ENCODE data around the gene FCN2. TPM values are rescaled to one million over a fixed set of nuclear protein-coding genes. Genes with fewer than 3 reads are reported as not detected.

The FCN2 gene
- total RNA-seq, 6 donors from 2014 or later: not detected

DNA sequence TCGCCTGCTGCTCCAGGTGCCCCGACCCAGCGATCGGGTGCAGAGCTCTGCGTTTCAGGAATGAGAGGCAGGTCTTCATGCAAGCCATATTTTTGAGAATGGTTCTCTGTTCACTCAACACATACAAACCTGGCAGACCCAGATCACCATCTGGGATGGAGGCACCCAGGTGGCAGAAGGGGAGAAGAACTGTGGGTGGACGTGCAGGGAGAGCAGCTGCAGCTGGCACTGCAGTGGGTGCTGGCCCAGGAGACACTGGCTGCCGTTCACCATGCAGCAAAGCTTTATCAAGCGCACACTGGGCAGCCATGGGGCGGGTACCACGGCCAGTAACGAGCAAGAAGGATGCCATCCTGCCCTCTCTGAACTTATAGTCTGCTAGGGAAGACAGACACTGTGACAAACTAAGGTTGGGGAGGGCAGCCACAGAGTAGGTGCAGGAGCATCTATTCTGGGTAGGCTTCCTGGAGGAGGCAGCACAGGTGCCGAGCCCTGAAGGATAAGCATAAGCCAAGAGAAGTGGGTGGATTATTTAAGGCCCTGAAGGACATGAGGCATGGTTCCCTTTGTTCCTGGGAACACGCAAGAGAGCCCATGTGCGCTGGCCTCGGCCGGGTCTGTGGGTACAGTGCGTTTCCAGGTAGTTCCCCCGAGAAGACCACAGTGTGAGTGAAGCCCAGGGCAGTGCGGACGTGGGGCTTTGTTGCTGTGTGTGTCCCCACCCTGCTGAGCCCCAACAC, 46.2 kb upstream of the FCN2 start:
- Histone ChIP-seq H3K27me3 (no peaks in the 10 kb centered on the region), H3K9me3 (no peaks in the 10 kb centered on the region), H3K36me3 (peaks cover 0 to 7% (median 1%) of the 10 kb centered on the region in 4 donors), H3K4me1 (no peaks in the 10 kb centered on the region), H3K27ac (no peak overlapping the region), H3K4me3 (no peak overlapping the region)
- DNase-seq (peak in 1 of 2 donors; percentile 34), ATAC-seq (ENCODE audit: low FRiP score in 2 of 2) (no peak)
- 92 to 93% methylated on average over 13 to 20 of the region's 20 CpGs for WGBS, 2 donors
- TF ChIP-seq EP300 (IDR thresholded peaks at IDR 0.05) (no peak), POLR2AphosphoS5 (IDR thresholded peaks at IDR 0.05) (no peak), POLR2A (IDR thresholded peaks at IDR 0.05) (no peak)
- TF ChIP-seq, protein P1, sequence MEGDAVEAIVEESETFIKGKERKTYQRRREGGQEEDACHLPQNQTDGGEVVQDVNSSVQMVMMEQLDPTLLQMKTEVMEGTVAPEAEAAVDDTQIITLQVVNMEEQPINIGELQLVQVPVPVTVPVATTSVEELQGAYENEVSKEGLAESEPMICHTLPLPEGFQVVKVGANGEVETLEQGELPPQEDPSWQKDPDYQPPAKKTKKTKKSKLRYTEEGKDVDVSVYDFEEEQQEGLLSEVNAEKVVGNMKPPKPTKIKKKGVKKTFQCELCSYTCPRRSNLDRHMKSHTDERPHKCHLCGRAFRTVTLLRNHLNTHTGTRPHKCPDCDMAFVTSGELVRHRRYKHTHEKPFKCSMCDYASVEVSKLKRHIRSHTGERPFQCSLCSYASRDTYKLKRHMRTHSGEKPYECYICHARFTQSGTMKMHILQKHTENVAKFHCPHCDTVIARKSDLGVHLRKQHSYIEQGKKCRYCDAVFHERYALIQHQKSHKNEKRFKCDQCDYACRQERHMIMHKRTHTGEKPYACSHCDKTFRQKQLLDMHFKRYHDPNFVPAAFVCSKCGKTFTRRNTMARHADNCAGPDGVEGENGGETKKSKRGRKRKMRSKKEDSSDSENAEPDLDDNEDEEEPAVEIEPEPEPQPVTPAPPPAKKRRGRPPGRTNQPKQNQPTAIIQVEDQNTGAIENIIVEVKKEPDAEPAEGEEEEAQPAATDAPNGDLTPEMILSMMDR (IDR thresholded peaks at IDR 0.05): no peak

DNA sequence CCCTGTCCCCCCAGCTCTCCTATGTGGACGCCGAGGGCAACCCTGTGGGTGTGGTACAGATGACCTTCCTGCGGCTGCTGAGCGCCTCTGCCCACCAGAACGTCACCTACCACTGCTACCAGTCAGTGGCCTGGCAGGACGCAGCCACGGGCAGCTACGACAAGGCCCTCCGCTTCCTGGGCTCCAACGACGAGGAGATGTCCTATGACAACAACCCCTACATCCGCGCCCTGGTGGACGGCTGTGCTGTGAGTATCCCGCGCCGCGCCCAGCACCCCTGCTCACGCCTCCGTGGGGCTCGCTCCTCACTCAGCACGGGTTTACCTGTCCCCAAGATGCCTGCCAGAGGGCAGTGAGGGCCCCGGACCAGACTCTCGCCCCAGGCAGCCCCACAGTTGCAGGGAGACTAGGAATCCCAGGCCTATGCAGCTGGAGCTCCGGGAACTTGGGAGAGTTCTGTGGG, 45.6 kb upstream of the FCN2 start:
- Histone ChIP-seq H3K27ac (no peak overlapping the region), H3K9me3 (no peaks in the 10 kb centered on the region), H3K4me3 (no peak overlapping the region), H3K4me1 (no peaks in the 10 kb centered on the region), H3K36me3 (peaks cover 0 to 5% (median under 1%) of the 10 kb centered on the region in 4 donors), H3K27me3 (no peaks in the 10 kb centered on the region)
- ATAC-seq (ENCODE audit: low FRiP score in 2 of 2): no peak
- DNase-seq: peak in 1 of 2 donors; percentile 84
- TF ChIP-seq POLR2A (IDR thresholded peaks at IDR 0.05) (no peak), POLR2AphosphoS5 (IDR thresholded peaks at IDR 0.05) (no peak), EP300 (IDR thresholded peaks at IDR 0.05) (no peak)
- TF ChIP-seq, protein P1 (IDR thresholded peaks at IDR 0.05): no peak
- WGBS, 2 donors: 90 to 92% methylated on average over 21 to 25 of the region's 25 CpGs

DNA sequence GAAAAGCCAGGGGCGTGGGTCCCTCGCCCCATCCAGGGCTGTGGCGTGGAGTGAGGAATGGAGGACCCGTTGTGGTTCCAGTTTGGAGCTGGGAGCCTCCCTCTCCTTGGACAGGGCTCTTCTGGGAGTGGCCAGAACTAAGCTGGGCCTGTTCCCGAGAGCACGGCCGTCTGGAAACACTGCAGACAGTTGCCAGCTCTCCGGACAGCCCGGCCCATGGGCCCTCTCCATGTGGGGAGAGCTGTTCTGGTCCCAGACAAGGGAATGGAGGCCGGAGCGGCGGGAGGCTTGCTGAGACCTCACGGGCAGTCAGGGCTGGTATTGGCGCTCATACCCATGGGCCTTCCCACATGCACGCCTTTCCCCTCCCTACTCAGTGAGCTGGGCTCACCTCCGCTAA, 45.2 kb upstream of the FCN2 start:
- H3K27ac ChIP-seq: no peak overlapping the region
- TF ChIP-seq POLR2A (IDR thresholded peaks at IDR 0.05) (no peak), POLR2AphosphoS5 (IDR thresholded peaks at IDR 0.05) (no peak), EP300 (IDR thresholded peaks at IDR 0.05) (no peak)
- TF ChIP-seq, protein P1 (IDR thresholded peaks at IDR 0.05): no peak
- no peak overlapping the region for H3K4me3 ChIP-seq
- H3K27me3 ChIP-seq: no peaks in the 10 kb centered on the region
- H3K4me1 ChIP-seq: no peaks in the 10 kb centered on the region
- DNase-seq (peak in 1 of 2 donors; percentile 78), ATAC-seq (ENCODE audit: low FRiP score in 2 of 2) (peak in 1 of 2 donors; percentile 59)
- H3K36me3 ChIP-seq: peaks cover 0 to 3% (median 0%) of the 10 kb centered on the region in 4 donors
- WGBS, 2 donors: 88 to 90% methylated on average over 4 to 16 of the region's 16 CpGs
- H3K9me3 ChIP-seq: no peaks in the 10 kb centered on the region

DNA sequence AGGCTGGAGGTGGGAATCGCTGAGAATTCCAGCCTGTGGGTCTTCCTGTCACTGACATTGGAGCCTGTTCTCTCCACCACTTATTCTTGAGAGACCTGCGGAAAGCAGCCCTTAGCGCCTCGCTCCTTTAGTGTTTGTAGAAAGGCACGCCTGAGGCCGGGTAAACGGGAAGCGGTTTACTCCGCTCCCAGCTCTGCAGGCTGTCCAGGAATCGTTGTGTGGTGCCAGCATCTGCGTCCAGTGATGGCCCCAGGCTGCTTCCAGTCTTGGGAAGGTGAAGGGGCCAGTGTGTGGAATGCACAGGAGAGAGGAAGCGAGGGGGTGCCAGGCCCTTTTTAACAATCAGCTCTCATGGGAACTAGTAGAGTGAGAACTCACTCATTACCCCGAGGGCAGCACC, 44.6 kb upstream of the FCN2 start:
- no peaks in the 10 kb centered on the region for H3K9me3 ChIP-seq
- WGBS, 2 donors: 61 to 89% methylated on average over 9 to 13 of the region's 13 CpGs
- H3K4me1 ChIP-seq: no peaks in the 10 kb centered on the region
- ATAC-seq (ENCODE audit: low FRiP score in 2 of 2) (no peak), DNase-seq (no peak)
- no peaks in the 10 kb centered on the region for H3K27me3 ChIP-seq
- TF ChIP-seq POLR2A (IDR thresholded peaks at IDR 0.05) (no peak), EP300 (IDR thresholded peaks at IDR 0.05) (no peak)
- H3K36me3 ChIP-seq: peaks cover 0 to 3% (median 0%) of the 10 kb centered on the region in 4 donors
- no peak overlapping the region for H3K4me3 ChIP-seq
- H3K27ac ChIP-seq: no peak overlapping the region

DNA sequence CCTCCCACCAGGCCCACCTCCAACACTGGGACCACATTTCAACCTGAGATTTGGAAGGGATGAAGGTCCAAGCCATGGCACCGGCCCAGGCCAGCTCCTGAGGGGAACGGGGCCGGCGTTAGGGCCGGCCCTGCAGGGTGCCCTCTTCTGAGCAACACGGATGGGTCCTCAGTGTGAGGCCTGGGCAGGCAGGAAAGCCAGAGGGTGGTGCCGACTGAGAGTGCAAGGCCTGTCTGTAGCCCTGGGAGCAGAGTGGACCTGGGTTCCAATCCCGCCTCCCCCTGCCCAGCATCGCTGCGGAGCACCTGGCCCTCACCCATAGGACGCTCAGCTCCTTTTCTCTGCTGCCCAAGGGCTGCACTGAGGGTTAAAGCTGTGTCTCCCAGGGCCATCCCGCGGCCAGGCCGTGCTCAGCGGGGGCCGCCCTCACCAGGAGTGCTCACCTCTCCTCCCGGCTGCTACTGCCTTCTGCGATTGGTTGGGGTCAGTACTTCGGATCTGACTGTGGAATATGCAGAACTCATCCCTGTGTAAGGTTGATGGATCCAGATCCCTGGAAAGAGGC, 44.1 kb upstream of the FCN2 start:
- TF ChIP-seq EP300 (IDR thresholded peaks at IDR 0.05) (no peak), POLR2A (IDR thresholded peaks at IDR 0.05) (no peak), POLR2AphosphoS5 (IDR thresholded peaks at IDR 0.05) (no peak)
- TF ChIP-seq, protein P1 (IDR thresholded peaks at IDR 0.05): no peak
- Histone ChIP-seq H3K36me3 (peaks cover 0 to 3% (median 0%) of the 10 kb centered on the region in 4 donors), H3K27ac (no peak overlapping the region), H3K4me3 (no peak overlapping the region), H3K27me3 (no peaks in the 10 kb centered on the region), H3K4me1 (no peaks in the 10 kb centered on the region), H3K9me3 (no peaks in the 10 kb centered on the region)
- ATAC-seq (ENCODE audit: low FRiP score in 2 of 2): no peak
- DNase-seq: peak in 1 of 2 donors; percentile 70
- WGBS, 2 donors: 92% methylated on average over 16 to 19 of the region's 19 CpGs

Measured in upper lobe of left lung (tissue), 6 donors.